Measurements from ENCODE around the gene ZNF407. TPM values are rescaled to one million over a fixed set of nuclear protein-coding genes. Genes with fewer than 3 reads are reported as not detected.

ZNF407 gene
- total RNA-seq, 1 experiment from 2014 or later: 7.6 TPM

GRCh38 chr18:75044791-75045190 lies 447.1 kb downstream of the ZNF407 start:
- Histone ChIP-seq H2AFZ (ENCODE audit: low read depth, low read length, poor library complexity, severe bottlenecking) (no peak overlapping the region), H3K9ac (ENCODE audit: low read length) (no peak overlapping the region), H4K20me1 (ENCODE audit: insufficient read depth) (no peaks in the 10 kb centered on the region), H3K9me3 (ENCODE audit: control insufficient read depth in 1 of 2, insufficient read depth in 1 of 2, low read depth in 1 of 2, low read length in 2 of 2) (no peaks in the 10 kb centered on the region), H3K4me3 (replicated peaks in 1 of 2; ENCODE audit: low read depth in 1 of 2, low read length in 2 of 2) (no peak overlapping the region), H3K9me2 (ENCODE audit: insufficient read depth) (no peaks in the 10 kb centered on the region), H3K79me2 (ENCODE audit: insufficient read depth, low read length) (no peaks in the 10 kb centered on the region), H3K27me3 (ENCODE audit: insufficient read depth, low read length) (no peaks in the 10 kb centered on the region), H3K4me1 (ENCODE audit: control insufficient read depth in 1 of 2, insufficient read depth in 2 of 2, low read length in 2 of 2) (peaks cover 0 to 4% of the 10 kb centered on the region in 2 experiments; a peak in 1 of 4 replicates), H3K27ac (ENCODE audit: low read depth, low read length) (no peak overlapping the region), H3K4me2 (ENCODE audit: low read length) (no peak overlapping the region), H3K36me3 (ENCODE audit: control insufficient read depth in 1 of 2, insufficient read depth in 2 of 2, low read length in 2 of 2) (no peaks in the 10 kb centered on the region)
- intact Hi-C loops (cut with micrococcal nuclease): loop anchor here (10.0 kb wide), 1 partner anchor 430 kb away; no protein-coding TSS in a partner anchor
- RAD21 ChIA-PET (ENCODE audit: low non-redundant PET in 1 of 2, low total read pairs in 2 of 2, uncharacterized antibody in 2 of 2, unreplicated experiment in 2 of 2): no interaction called here
- CTCF ChIA-PET: no interaction called here
- POLR2A ChIA-PET: no interaction called here
- DNase-seq (ENCODE audit: low read depth, low spot score) (no peak), ATAC-seq (no peak)
- BruUV-seq (replicated peaks): no TSS peak
- TF ChIP-seq TCF7L2 (IDR thresholded peaks at IDR 0.05; ENCODE audit: borderline replicate concordance, extremely low read depth, insufficient read depth, insufficient read length): no peak
- no peak for TF ChIP-seq CTCF (IDR thresholded peaks at IDR 0.05 in 2 of 3, conservative IDR thresholded peaks at IDR 0.05 in 1 of 3; ENCODE audit: borderline replicate concordance in 1 of 3, insufficient read depth in 1 of 3, low read depth in 2 of 3, low read length in 2 of 3)
- no peak for TF ChIP-seq ZNF274 (IDR thresholded peaks at IDR 0.05; ENCODE audit: low read depth, low read length)
- no peak for TF ChIP-seq ATF3 (IDR thresholded peaks at IDR 0.05)
- no peak for TF ChIP-seq ELF1 (IDR thresholded peaks at IDR 0.05; ENCODE audit: borderline replicate concordance, low read depth)
- TF ChIP-seq, protein P1, sequence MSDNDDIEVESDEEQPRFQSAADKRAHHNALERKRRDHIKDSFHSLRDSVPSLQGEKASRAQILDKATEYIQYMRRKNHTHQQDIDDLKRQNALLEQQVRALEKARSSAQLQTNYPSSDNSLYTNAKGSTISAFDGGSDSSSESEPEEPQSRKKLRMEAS (IDR thresholded peaks at IDR 0.05): no peak
- TF ChIP-seq CEBPB (IDR thresholded peaks at IDR 0.05; ENCODE audit: low read depth): no peak

GRCh38 chr18:75045272-75045671 lies 447.6 kb downstream of the ZNF407 start:
- ChIA-PET POLR2A (no interaction called here), CTCF (no interaction called here), RAD21 (ENCODE audit: low non-redundant PET in 1 of 2, low total read pairs in 2 of 2, uncharacterized antibody in 2 of 2, unreplicated experiment in 2 of 2) (no interaction called here)
- no peak overlapping the region for H2AFZ ChIP-seq (ENCODE audit: low read depth, low read length, poor library complexity, severe bottlenecking)
- ATAC-seq (no peak), DNase-seq (ENCODE audit: low read depth, low spot score) (no peak)
- no peaks in the 10 kb centered on the region for H3K9me2 ChIP-seq (ENCODE audit: insufficient read depth)
- H3K27me3 ChIP-seq (ENCODE audit: insufficient read depth, low read length): no peaks in the 10 kb centered on the region
- no peaks in the 10 kb centered on the region for H3K79me2 ChIP-seq (ENCODE audit: insufficient read depth, low read length)
- no peak overlapping the region for H3K4me3 ChIP-seq (replicated peaks in 1 of 2; ENCODE audit: low read depth in 1 of 2, low read length in 2 of 2)
- no peaks in the 10 kb centered on the region for H4K20me1 ChIP-seq (ENCODE audit: insufficient read depth)
- intact Hi-C loops (cut with micrococcal nuclease): loop anchor here (10.0 kb wide), 1 partner anchor 430 kb away; no protein-coding TSS in a partner anchor
- H3K9me3 ChIP-seq (ENCODE audit: control insufficient read depth in 1 of 2, insufficient read depth in 1 of 2, low read depth in 1 of 2, low read length in 2 of 2): no peaks in the 10 kb centered on the region
- H3K4me1 ChIP-seq (ENCODE audit: control insufficient read depth in 1 of 2, insufficient read depth in 2 of 2, low read length in 2 of 2): peaks cover 0 to 4% of the 10 kb centered on the region in 2 experiments; a peak in 1 of 4 replicates
- H3K9ac ChIP-seq (ENCODE audit: low read length): no peak overlapping the region
- BruUV-seq (replicated peaks): no TSS peak
- TF ChIP-seq, protein P1 (IDR thresholded peaks at IDR 0.05): no peak
- TF ChIP-seq EGR1 (IDR thresholded peaks at IDR 0.05; ENCODE audit: low read depth) (no peak), ZNF274 (IDR thresholded peaks at IDR 0.05; ENCODE audit: low read depth, low read length) (no peak), EZH2 (IDR thresholded peaks at IDR 0.05) (no peak), FOSL1 (IDR thresholded peaks at IDR 0.05; ENCODE audit: low read depth) (no peak), EZH2phosphoT487 (IDR thresholded peaks at IDR 0.05; ENCODE audit: borderline replicate concordance) (no peak), RAD21 (IDR thresholded peaks at IDR 0.05; ENCODE audit: low read depth) (no peak)
- no peak overlapping the region for H3K4me2 ChIP-seq (ENCODE audit: low read length)
- H3K27ac ChIP-seq (ENCODE audit: low read depth, low read length): no peak overlapping the region
- no peaks in the 10 kb centered on the region for H3K36me3 ChIP-seq (ENCODE audit: control insufficient read depth in 1 of 2, insufficient read depth in 2 of 2, low read length in 2 of 2)
